Chondrocyte (in vitro differentiated cells): ENCODE results near the gene RUNX1. TPM values are rescaled to one million over a fixed set of nuclear protein-coding genes. Genes with fewer than 3 reads are reported as not detected.

Experiments
- DNase-seq: peaks from one replicate; pipeline ENCODE4 v3.0.0; 2021; ENCODE audit warnings: mixed read lengths, low spot score
- H3K27ac Mint-ChIP-seq: one replicate; pipeline ENCODE4 v1.8.0; 2021; ENCODE audit warnings: mild to moderate bottlenecking, moderate library complexity, mixed read lengths; ENCODE audit not compliant: unreplicated experiment
- H3K27me3 Mint-ChIP-seq: 2 replicates; pipeline ENCODE4 v1.8.0; 2021; ENCODE audit warnings: low read depth, mixed read lengths
- H3K36me3 Mint-ChIP-seq: 2 replicates; pipeline ENCODE4 v1.8.0; 2021; ENCODE audit warnings: low read depth, mixed read lengths
- H3K4me1 Mint-ChIP-seq: 2 replicates; pipeline ENCODE4 v1.8.0; 2021; ENCODE audit warnings: low read depth, mild to moderate bottlenecking, mixed read lengths
- H3K4me3 Mint-ChIP-seq: one replicate; pipeline ENCODE4 v1.8.0; 2021; ENCODE audit warnings: mild to moderate bottlenecking, moderate library complexity, mixed read lengths; ENCODE audit not compliant: unreplicated experiment
- H3K9me3 Mint-ChIP-seq: 2 replicates; pipeline ENCODE4 v1.8.0; 2021; ENCODE audit warnings: low read depth, mixed read lengths
- CTCF ChIP-seq: fragments of 200-600 bp; sonication (generic); IDR thresholded peaks from 2 replicates; pipeline ENCODE4 v1.5.0; 2021; ENCODE audit warnings: antibody characterized with exemption, mild to moderate bottlenecking, moderate library complexity
- total RNA-seq: library from RNA; stranded (reverse); gene quantifications from 3 replicates; pipeline ENCODE4 v1.2.1, GENCODE V29; 2021

The RUNX1 gene
- total RNA-seq, 1 donor from 2014 or later = 37.9 TPM

DNA sequence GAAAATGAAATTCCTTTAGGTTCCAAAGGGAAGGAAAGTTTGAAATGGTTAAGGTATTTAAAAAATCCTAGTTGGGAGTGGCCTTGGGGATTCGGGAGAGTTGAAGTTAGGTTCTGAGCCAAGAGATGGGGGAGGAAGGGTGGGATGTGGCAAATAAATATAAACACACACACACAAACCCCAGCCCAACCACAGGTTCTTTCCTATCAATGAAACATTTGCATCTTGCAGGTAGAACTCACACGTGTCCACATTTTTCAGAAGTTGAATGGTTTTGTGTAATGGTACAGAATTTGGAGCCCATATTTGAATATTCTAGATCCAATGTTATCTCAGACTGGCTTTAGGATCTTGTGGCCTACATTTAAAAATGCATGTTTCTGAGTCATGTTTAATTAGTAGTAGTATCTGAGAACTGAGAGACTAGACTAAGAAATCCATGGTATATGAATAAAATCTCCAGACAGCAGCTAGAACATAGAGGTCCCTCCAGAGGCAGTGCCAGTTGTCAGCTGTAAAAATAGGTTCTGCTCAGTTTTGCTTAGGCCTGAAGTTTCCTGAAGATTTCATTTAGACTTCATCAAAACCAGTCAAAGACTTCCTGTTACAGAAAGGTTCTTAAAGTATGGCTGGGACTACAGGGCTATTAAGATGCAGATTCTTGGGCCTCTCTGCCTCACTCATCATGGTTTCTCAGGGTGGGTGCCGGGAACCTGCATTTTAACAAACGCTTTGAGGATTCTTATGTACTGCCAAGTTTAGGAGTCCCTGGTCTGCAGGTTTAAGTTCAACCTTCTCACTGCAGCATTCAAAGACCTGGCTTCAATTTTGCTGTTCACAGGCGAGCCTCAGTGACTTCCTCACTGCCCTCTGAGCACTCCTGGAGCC is 21.3 kb downstream of the RUNX1 start:
- Mint-ChIP-seq H3K36me3 (peaks cover under 1% of the 10 kb centered on the region), H3K27ac (no peak overlapping the region), H3K4me3 (no peak overlapping the region), H3K9me3 (peaks cover 1% of the 10 kb centered on the region), H3K4me1 (peaks cover 29% of the 10 kb centered on the region), H3K27me3 (no peaks in the 10 kb centered on the region)
- no peak for TF ChIP-seq CTCF
- no peak for DNase-seq

GRCh38 chr21:35026617-35027562 is 22.2 kb downstream of the RUNX1 start:
- peak; percentile 20 for TF ChIP-seq CTCF
- no peaks in the 10 kb centered on the region for H3K36me3 Mint-ChIP-seq
- H3K27ac Mint-ChIP-seq = peak overlapping the region; percentile 84
- peak overlapping the region; percentile 73 for H3K4me3 Mint-ChIP-seq
- no peaks in the 10 kb centered on the region for H3K27me3 Mint-ChIP-seq
- H3K9me3 Mint-ChIP-seq = no peaks in the 10 kb centered on the region
- DNase-seq = no peak
- H3K4me1 Mint-ChIP-seq = peaks cover 29% of the 10 kb centered on the region

DNA sequence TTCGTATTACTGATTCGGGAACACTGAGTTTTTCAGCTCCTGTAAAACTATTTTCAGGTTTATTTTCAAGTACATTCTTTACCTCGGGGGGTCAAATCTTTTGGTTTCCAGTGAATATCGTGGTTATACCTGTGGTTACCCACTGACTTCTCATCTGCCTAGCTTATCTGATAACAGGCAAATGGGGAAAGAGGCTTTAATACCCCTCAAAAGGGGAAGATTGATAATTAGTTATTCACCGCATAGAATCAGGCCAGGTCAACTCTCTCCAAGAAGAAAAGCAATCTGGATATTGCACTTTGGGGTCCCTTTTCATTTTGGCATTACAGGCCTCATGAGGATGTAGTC is 23.0 kb downstream of the RUNX1 start:
- no peaks in the 10 kb centered on the region for H3K9me3 Mint-ChIP-seq
- no peak for TF ChIP-seq CTCF
- no peaks in the 10 kb centered on the region for H3K36me3 Mint-ChIP-seq
- H3K27me3 Mint-ChIP-seq = no peaks in the 10 kb centered on the region
- peaks cover 29% of the 10 kb centered on the region for H3K4me1 Mint-ChIP-seq
- no peak overlapping the region for H3K4me3 Mint-ChIP-seq
- H3K27ac Mint-ChIP-seq = no peak overlapping the region
- DNase-seq = no peak

DNA sequence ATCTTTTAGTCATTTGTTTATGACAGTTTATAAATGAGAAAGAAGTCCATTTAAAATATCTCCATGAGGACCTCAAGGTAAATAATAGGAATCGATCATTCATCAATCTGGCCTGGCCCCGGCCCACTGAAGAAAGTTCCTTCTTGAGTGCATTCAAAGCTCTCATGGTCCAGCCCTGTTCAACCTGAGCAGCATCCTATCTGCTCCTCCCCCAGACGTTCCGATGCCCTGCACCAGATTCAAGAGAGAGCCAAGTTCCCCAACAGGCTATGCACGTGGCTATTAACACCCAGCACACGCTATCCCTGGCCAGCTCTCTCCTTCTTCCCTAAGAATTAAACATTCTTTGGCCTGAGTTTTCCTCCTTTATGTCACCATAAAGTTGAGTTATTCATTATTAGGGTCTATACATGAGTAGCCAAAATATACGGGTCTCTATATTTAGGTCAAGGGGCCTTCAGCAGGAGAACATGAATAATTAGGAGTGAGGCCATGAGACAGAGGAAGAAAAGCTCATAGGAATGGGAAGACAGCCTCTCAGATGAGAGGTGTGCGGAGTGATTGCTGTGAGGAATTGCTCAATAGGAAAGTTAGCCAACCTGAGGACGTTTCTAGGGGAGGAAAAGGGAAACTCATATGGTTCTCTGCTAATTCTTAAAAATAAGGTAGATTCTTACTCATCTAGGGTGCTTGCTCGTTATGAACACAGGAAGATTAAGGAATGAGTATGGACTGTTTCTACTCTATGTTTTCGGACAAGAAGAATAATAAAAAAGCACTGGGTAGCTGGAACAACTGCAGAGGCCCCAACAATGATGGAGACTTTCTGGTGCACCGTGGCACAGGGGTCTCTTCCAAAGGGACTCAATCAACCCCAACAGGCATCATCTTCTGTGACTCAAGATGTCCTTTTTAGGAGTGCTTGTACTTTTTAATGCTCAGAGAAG is 23.6 kb downstream of the RUNX1 start:
- H3K36me3 Mint-ChIP-seq = no peaks in the 10 kb centered on the region
- TF ChIP-seq CTCF = no peak
- H3K27ac Mint-ChIP-seq = no peak overlapping the region
- no peak for DNase-seq
- peaks cover 29% of the 10 kb centered on the region for H3K4me1 Mint-ChIP-seq
- H3K4me3 Mint-ChIP-seq = no peak overlapping the region
- H3K27me3 Mint-ChIP-seq = no peaks in the 10 kb centered on the region
- no peaks in the 10 kb centered on the region for H3K9me3 Mint-ChIP-seq
